ENCODE data around the gene RCCD1. TPM values are rescaled to one million over a fixed set of nuclear protein-coding genes. Genes with fewer than 3 reads are reported as not detected.

The RCCD1 gene
- total and polyA plus RNA-seq, 9 of the 15 experiments (the other 6 are each of a cell fraction or from before 2014, with no cell fraction given) = 11.1 to 51.4 (median 24.7) TPM

DNA sequence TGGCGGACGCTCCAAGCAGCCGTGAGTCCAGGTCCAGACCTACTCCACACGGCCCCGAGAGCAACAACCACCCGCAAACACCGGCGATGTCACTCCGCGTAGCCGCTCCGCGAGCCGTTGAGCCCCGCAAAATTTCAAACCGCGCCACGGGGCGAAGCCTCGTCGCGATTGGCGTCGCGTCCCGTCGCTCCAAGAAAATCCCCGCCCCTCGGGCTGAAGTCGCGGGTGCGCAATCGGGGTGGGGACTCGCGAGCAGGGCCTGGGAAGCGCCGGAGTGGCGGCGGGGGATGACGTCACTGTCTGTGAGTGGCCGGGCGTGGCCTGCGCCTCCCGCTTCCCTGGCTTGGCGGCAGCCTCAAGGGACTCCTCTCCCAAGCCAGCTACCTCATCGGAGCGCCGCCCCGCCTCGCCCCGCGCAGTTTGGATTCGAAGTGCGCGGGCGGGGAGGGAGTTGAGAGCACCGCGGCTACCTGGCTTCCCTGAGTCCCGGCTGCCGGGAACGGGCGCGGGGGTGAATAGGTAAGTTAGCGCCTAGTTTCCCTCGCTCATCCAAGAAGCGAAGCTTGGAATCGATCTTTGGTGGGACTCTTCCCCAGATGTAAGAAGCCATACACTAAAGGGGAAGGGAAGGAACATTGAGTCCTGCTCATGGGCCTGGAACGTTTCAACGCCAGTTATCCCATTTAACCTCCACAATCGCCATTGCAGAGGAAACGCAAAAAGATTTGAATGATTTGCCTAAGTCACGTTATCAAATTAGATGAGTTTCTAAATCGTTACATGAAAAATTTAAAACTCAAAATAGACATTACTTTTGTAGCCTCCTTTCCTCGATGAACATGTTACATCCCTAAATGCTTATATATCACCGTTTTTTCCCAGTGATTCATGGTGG, 40.0 kb downstream of the RCCD1 start, which contains the start of gene PRC1 (continued):
- TF ChIP-seq, protein P1, sequence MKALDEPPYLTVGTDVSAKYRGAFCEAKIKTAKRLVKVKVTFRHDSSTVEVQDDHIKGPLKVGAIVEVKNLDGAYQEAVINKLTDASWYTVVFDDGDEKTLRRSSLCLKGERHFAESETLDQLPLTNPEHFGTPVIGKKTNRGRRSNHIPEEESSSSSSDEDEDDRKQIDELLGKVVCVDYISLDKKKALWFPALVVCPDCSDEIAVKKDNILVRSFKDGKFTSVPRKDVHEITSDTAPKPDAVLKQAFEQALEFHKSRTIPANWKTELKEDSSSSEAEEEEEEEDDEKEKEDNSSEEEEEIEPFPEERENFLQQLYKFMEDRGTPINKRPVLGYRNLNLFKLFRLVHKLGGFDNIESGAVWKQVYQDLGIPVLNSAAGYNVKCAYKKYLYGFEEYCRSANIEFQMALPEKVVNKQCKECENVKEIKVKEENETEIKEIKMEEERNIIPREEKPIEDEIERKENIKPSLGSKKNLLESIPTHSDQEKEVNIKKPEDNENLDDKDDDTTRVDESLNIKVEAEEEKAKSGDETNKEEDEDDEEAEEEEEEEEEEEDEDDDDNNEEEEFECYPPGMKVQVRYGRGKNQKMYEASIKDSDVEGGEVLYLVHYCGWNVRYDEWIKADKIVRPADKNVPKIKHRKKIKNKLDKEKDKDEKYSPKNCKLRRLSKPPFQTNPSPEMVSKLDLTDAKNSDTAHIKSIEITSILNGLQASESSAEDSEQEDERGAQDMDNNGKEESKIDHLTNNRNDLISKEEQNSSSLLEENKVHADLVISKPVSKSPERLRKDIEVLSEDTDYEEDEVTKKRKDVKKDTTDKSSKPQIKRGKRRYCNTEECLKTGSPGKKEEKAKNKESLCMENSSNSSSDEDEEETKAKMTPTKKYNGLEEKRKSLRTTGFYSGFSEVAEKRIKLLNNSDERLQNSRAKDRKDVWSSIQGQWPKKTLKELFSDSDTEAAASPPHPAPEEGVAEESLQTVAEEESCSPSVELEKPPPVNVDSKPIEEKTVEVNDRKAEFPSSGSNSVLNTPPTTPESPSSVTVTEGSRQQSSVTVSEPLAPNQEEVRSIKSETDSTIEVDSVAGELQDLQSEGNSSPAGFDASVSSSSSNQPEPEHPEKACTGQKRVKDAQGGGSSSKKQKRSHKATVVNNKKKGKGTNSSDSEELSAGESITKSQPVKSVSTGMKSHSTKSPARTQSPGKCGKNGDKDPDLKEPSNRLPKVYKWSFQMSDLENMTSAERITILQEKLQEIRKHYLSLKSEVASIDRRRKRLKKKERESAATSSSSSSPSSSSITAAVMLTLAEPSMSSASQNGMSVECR (CRISPR knock-in tag; IDR thresholded peaks at IDR 0.05) = peak; percentile 94
- TF ChIP-seq, protein P2, sequence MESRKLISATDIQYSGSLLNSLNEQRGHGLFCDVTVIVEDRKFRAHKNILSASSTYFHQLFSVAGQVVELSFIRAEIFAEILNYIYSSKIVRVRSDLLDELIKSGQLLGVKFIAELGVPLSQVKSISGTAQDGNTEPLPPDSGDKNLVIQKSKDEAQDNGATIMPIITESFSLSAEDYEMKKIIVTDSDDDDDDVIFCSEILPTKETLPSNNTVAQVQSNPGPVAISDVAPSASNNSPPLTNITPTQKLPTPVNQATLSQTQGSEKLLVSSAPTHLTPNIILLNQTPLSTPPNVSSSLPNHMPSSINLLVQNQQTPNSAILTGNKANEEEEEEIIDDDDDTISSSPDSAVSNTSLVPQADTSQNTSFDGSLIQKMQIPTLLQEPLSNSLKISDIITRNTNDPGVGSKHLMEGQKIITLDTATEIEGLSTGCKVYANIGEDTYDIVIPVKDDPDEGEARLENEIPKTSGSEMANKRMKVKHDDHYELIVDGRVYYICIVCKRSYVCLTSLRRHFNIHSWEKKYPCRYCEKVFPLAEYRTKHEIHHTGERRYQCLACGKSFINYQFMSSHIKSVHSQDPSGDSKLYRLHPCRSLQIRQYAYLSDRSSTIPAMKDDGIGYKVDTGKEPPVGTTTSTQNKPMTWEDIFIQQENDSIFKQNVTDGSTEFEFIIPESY (CRISPR knock-in tag; IDR thresholded peaks at IDR 0.05) = peak; percentile 45
- TF ChIP-seq, protein P3, sequence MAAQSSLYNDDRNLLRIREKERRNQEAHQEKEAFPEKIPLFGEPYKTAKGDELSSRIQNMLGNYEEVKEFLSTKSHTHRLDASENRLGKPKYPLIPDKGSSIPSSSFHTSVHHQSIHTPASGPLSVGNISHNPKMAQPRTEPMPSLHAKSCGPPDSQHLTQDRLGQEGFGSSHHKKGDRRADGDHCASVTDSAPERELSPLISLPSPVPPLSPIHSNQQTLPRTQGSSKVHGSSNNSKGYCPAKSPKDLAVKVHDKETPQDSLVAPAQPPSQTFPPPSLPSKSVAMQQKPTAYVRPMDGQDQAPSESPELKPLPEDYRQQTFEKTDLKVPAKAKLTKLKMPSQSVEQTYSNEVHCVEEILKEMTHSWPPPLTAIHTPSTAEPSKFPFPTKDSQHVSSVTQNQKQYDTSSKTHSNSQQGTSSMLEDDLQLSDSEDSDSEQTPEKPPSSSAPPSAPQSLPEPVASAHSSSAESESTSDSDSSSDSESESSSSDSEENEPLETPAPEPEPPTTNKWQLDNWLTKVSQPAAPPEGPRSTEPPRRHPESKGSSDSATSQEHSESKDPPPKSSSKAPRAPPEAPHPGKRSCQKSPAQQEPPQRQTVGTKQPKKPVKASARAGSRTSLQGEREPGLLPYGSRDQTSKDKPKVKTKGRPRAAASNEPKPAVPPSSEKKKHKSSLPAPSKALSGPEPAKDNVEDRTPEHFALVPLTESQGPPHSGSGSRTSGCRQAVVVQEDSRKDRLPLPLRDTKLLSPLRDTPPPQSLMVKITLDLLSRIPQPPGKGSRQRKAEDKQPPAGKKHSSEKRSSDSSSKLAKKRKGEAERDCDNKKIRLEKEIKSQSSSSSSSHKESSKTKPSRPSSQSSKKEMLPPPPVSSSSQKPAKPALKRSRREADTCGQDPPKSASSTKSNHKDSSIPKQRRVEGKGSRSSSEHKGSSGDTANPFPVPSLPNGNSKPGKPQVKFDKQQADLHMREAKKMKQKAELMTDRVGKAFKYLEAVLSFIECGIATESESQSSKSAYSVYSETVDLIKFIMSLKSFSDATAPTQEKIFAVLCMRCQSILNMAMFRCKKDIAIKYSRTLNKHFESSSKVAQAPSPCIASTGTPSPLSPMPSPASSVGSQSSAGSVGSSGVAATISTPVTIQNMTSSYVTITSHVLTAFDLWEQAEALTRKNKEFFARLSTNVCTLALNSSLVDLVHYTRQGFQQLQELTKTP (IDR thresholded peaks at IDR 0.05; ENCODE audit: low read depth in 1 of 2, partially characterized antibody in 2 of 2) = peak in 1 of 2 experiments; percentile 34
- TF ChIP-seq CBFA2T3 (IDR thresholded peaks at IDR 0.05) (no peak), KHSRP (IDR thresholded peaks at IDR 0.05) (peak; percentile 89), HEY1 (CRISPR knock-in tag; IDR thresholded peaks at IDR 0.05; ENCODE audit: borderline replicate concordance) (no peak), ZC3H11A (IDR thresholded peaks at IDR 0.05; ENCODE audit: low read depth, low read length) (no peak; the same call in 1 of the 2 replicates), HIVEP1 (CRISPR knock-in tag; IDR thresholded peaks at IDR 0.05) (peak; percentile 81; the same call in 1 of the 2 replicates), PTRF (tag; IDR thresholded peaks at IDR 0.05) (no peak), ZNF263 (CRISPR knock-in tag; IDR thresholded peaks at IDR 0.05; ENCODE audit: borderline replicate concordance) (peak; percentile 63; the same call in 1 of the 2 replicates)
- TF ChIP-seq, protein P4, sequence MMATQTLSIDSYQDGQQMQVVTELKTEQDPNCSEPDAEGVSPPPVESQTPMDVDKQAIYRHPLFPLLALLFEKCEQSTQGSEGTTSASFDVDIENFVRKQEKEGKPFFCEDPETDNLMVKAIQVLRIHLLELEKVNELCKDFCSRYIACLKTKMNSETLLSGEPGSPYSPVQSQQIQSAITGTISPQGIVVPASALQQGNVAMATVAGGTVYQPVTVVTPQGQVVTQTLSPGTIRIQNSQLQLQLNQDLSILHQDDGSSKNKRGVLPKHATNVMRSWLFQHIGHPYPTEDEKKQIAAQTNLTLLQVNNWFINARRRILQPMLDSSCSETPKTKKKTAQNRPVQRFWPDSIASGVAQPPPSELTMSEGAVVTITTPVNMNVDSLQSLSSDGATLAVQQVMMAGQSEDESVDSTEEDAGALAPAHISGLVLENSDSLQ (IDR thresholded peaks at IDR 0.05) = peak; percentile 100
- TF ChIP-seq, protein P5, sequence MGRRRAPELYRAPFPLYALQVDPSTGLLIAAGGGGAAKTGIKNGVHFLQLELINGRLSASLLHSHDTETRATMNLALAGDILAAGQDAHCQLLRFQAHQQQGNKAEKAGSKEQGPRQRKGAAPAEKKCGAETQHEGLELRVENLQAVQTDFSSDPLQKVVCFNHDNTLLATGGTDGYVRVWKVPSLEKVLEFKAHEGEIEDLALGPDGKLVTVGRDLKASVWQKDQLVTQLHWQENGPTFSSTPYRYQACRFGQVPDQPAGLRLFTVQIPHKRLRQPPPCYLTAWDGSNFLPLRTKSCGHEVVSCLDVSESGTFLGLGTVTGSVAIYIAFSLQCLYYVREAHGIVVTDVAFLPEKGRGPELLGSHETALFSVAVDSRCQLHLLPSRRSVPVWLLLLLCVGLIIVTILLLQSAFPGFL (CRISPR knock-in tag; IDR thresholded peaks at IDR 0.05) = 0 out of 2 replicates have a peak, but pooled peaks have one; percentile 49

All from K562 (cell line).